ENCODE results near the gene DRAM1. TPM values are rescaled to one million over a fixed set of nuclear protein-coding genes. Genes with fewer than 3 reads are reported as not detected.
A peak's percentile ranks its signal among the peaks of the same experiment; 100 is the strongest.
"Not testable (repeated sequence)": the region's sequence is repeated elsewhere in the genome, so short reads cannot be mapped to it uniquely, and the experiment has no call there.

The DRAM1 gene
- total RNA-seq, 4 donors from 2014 or later, result 22.3 to 37.5 (median 25.4) TPM

GRCh38 chr12:101876322-101876860 lies 989 bp upstream of the DRAM1 start:
- DNase-seq (ENCODE audit: low spot score) (no peak), ATAC-seq (ENCODE audit: low FRiP score) (no peak)
- TF ChIP-seq CTCF (IDR thresholded peaks at IDR 0.05), result no peak

GRCh38 chr12:101877806-101878242 lies 444 bp downstream of the DRAM1 start:
- ATAC-seq (ENCODE audit: low FRiP score) (peak; percentile 34), DNase-seq (ENCODE audit: low spot score) (no peak)
- no peak for TF ChIP-seq CTCF (IDR thresholded peaks at IDR 0.05)

- DNase-seq (ENCODE audit: low spot score) (no peak), ATAC-seq (ENCODE audit: low FRiP score) (no peak)
- TF ChIP-seq CTCF (IDR thresholded peaks at IDR 0.05), result no peak
Measured at GRCh38 chr12:101878243-101878821, 952 bp downstream of the DRAM1 start.

GRCh38 chr12:101880769-101881168 lies 3.4 kb downstream of the DRAM1 start:
- no peak for TF ChIP-seq CTCF (IDR thresholded peaks at IDR 0.05)
- ATAC-seq (ENCODE audit: low FRiP score) (no peak), DNase-seq (ENCODE audit: low spot score) (no peak)

- no peak for TF ChIP-seq CTCF (IDR thresholded peaks at IDR 0.05)
- no peak for ATAC-seq (ENCODE audit: low FRiP score)
- no peak for DNase-seq (ENCODE audit: low spot score)
Measured at GRCh38 chr12:101881228-101881627, 3.8 kb downstream of the DRAM1 start.

GRCh38 chr12:101884174-101884573 lies 6.8 kb downstream of the DRAM1 start:
- DNase-seq (ENCODE audit: low spot score) (no peak), ATAC-seq (ENCODE audit: low FRiP score) (no peak)
- no peak for TF ChIP-seq CTCF (IDR thresholded peaks at IDR 0.05)

GRCh38 chr12:101884781-101885340 lies 7.5 kb downstream of the DRAM1 start:
- not testable (repeated sequence) for DNase-seq (ENCODE audit: low spot score); ATAC-seq (ENCODE audit: low FRiP score)

All from omental fat pad (tissue), 4 donors.